Stimulated activated naive B cell treated with anti-CD40 and anti-IgM and Interleukin-4, amounts not matched to agents 10 μg/mL and 1 μg/mL and 100 μg/mL, for 72 hours (primary cell): ENCODE measurements around the gene NOL4L.
"Not testable (repeated sequence)": the region's sequence is repeated elsewhere in the genome, so short reads cannot be mapped to it uniquely, and the experiment has no call there.

ENCODE experiments used
- ATAC-seq, 2 donors: fragments of 150-1000 bp; cut with Tn5 transposase; replicated peaks; 2 replicates each; pipeline ENCODE4 v1.10.0; 2021; ENCODE audit warnings: moderate library complexity in 1 of 2
- DNase-seq: peaks from one replicate; pipeline ENCODE4 v3.0.0; 2021
- H3K27ac Mint-ChIP-seq: one replicate; pipeline ENCODE4 v1.8.0; 2022; ENCODE audit warnings: mild to moderate bottlenecking, mixed read lengths
- H3K27me3 Mint-ChIP-seq, 2 donors: one replicate each; pipeline ENCODE4 v1.8.0; 2022; ENCODE audit warnings: mixed read lengths in 2 of 2
- H3K36me3 Mint-ChIP-seq, 2 donors: one replicate each; pipeline ENCODE4 v1.8.0; 2022; ENCODE audit warnings: mixed read lengths in 2 of 2, mild to moderate bottlenecking in 1 of 2
- H3K4me1 Mint-ChIP-seq, 2 donors: one replicate each; pipeline ENCODE4 v1.8.0; 2022; ENCODE audit warnings: mixed read lengths in 2 of 2, mild to moderate bottlenecking in 1 of 2
- H3K4me3 Mint-ChIP-seq, 2 donors: one replicate each; pipeline ENCODE4 v1.8.0; 2022; ENCODE audit warnings: mild to moderate bottlenecking in 2 of 2, mixed read lengths in 2 of 2, moderate library complexity in 1 of 2
- H3K9me3 Mint-ChIP-seq, 2 donors: one replicate each; pipeline ENCODE4 v1.8.0; 2022; ENCODE audit warnings: mixed read lengths in 2 of 2, mild to moderate bottlenecking in 1 of 2

Gene NOL4L

GRCh38 chr20:32580219-32580969 lies 4.7 kb downstream of the NOL4L start:
- Mint-ChIP-seq H3K4me3 (no peak overlapping the region), H3K4me1 (peaks cover 13 to 18% of the 10 kb centered on the region in 2 donors), H3K27me3 (peaks cover 4 to 6% of the 10 kb centered on the region in 2 donors), H3K27ac (no peak overlapping the region), H3K9me3 (no peaks in the 10 kb centered on the region), H3K36me3 (no peaks in the 10 kb centered on the region)
- DNase-seq (no peak), ATAC-seq (no peak)

GRCh38 chr20:32578840-32579390 lies 6.2 kb downstream of the NOL4L start:
- no peaks in the 10 kb centered on the region for H3K9me3 Mint-ChIP-seq
- no peak overlapping the region for H3K27ac Mint-ChIP-seq
- H3K4me3 Mint-ChIP-seq, result no peak overlapping the region
- ATAC-seq, result no peak
- H3K36me3 Mint-ChIP-seq, result no peaks in the 10 kb centered on the region
- no peak for DNase-seq
- peaks cover 4 to 6% of the 10 kb centered on the region in 2 donors for H3K27me3 Mint-ChIP-seq
- H3K4me1 Mint-ChIP-seq, result peaks cover 13 to 17% of the 10 kb centered on the region in 2 donors

GRCh38 chr20:32578062-32578461 lies 7.1 kb downstream of the NOL4L start:
- H3K4me1 Mint-ChIP-seq, result peaks cover 13 to 17% of the 10 kb centered on the region in 2 donors
- not testable (repeated sequence) for H3K4me3 Mint-ChIP-seq, H3K9me3 Mint-ChIP-seq, H3K27me3 Mint-ChIP-seq, ATAC-seq, H3K36me3 Mint-ChIP-seq, H3K27ac Mint-ChIP-seq, DNase-seq

GRCh38 chr20:32577657-32578056 lies 7.5 kb downstream of the NOL4L start:
- H3K4me1 Mint-ChIP-seq, result peaks cover 14 to 17% of the 10 kb centered on the region in 2 donors
- ATAC-seq, result peak; percentile 37 to 69
- no peak overlapping the region for H3K27ac Mint-ChIP-seq
- no peak for DNase-seq
- peaks cover 4 to 6% of the 10 kb centered on the region in 2 donors for H3K27me3 Mint-ChIP-seq
- H3K9me3 Mint-ChIP-seq, result no peaks in the 10 kb centered on the region
- no peak overlapping the region for H3K4me3 Mint-ChIP-seq
- no peaks in the 10 kb centered on the region for H3K36me3 Mint-ChIP-seq

GRCh38 chr20:32577023-32577422 lies 8.1 kb downstream of the NOL4L start:
- Mint-ChIP-seq H3K27me3 (peaks cover 4 to 5% of the 10 kb centered on the region in 2 donors), H3K27ac (no peak overlapping the region), H3K4me3 (no peak overlapping the region), H3K9me3 (no peaks in the 10 kb centered on the region), H3K36me3 (no peaks in the 10 kb centered on the region), H3K4me1 (peaks cover 12 to 13% of the 10 kb centered on the region in 2 donors)
- ATAC-seq (no peak), DNase-seq (no peak)

GRCh38 chr20:32576560-32576959 lies 8.6 kb downstream of the NOL4L start:
- no peak overlapping the region for H3K4me3 Mint-ChIP-seq
- no peak for DNase-seq
- H3K27me3 Mint-ChIP-seq, result peaks cover 0 to under 1% of the 10 kb centered on the region in 2 donors
- H3K4me1 Mint-ChIP-seq, result peaks cover 8 to 10% of the 10 kb centered on the region in 2 donors
- no peaks in the 10 kb centered on the region for H3K9me3 Mint-ChIP-seq
- ATAC-seq, result no peak
- no peak overlapping the region for H3K27ac Mint-ChIP-seq
- H3K36me3 Mint-ChIP-seq, result no peaks in the 10 kb centered on the region

GRCh38 chr20:32575805-32576204 lies 9.3 kb downstream of the NOL4L start:
- peaks cover under 1 to 6% of the 10 kb centered on the region in 2 donors for H3K4me1 Mint-ChIP-seq
- H3K9me3 Mint-ChIP-seq, result no peaks in the 10 kb centered on the region
- ATAC-seq (no peak), DNase-seq (no peak)
- H3K27ac Mint-ChIP-seq, result no peak overlapping the region
- H3K36me3 Mint-ChIP-seq, result no peaks in the 10 kb centered on the region
- no peaks in the 10 kb centered on the region for H3K27me3 Mint-ChIP-seq
- no peak overlapping the region for H3K4me3 Mint-ChIP-seq

GRCh38 chr20:32575227-32575581 lies 9.9 kb downstream of the NOL4L start:
- H3K36me3 Mint-ChIP-seq, result no peaks in the 10 kb centered on the region
- no peaks in the 10 kb centered on the region for H3K9me3 Mint-ChIP-seq
- H3K27me3 Mint-ChIP-seq, result no peaks in the 10 kb centered on the region
- H3K27ac Mint-ChIP-seq, result no peak overlapping the region
- DNase-seq, result no peak
- ATAC-seq, result no peak
- H3K4me1 Mint-ChIP-seq, result peaks cover 0 to 6% of the 10 kb centered on the region in 2 donors
- H3K4me3 Mint-ChIP-seq, result no peak overlapping the region

GRCh38 chr20:32574296-32575226 lies 10.6 kb downstream of the NOL4L start:
- Mint-ChIP-seq H3K27ac (no peak overlapping the region), H3K36me3 (no peaks in the 10 kb centered on the region), H3K4me3 (no peak overlapping the region), H3K9me3 (no peaks in the 10 kb centered on the region), H3K4me1 (peaks cover 0 to 6% of the 10 kb centered on the region in 2 donors), H3K27me3 (no peaks in the 10 kb centered on the region)
- ATAC-seq (no peak), DNase-seq (no peak)

- Mint-ChIP-seq H3K4me3 (no peak overlapping the region), H3K36me3 (no peaks in the 10 kb centered on the region), H3K27ac (no peak overlapping the region), H3K4me1 (peaks cover 0 to 6% of the 10 kb centered on the region in 2 donors), H3K27me3 (no peaks in the 10 kb centered on the region), H3K9me3 (no peaks in the 10 kb centered on the region)
- no peak for DNase-seq
- ATAC-seq, result no peak
Measured at GRCh38 chr20:32573167-32573851, 11.8 kb downstream of the NOL4L start.

GRCh38 chr20:32572271-32572968 lies 12.7 kb downstream of the NOL4L start:
- Mint-ChIP-seq H3K36me3 (no peaks in the 10 kb centered on the region), H3K4me1 (peaks cover 0 to 6% of the 10 kb centered on the region in 2 donors), H3K4me3 (no peak overlapping the region), H3K27me3 (no peaks in the 10 kb centered on the region), H3K9me3 (no peaks in the 10 kb centered on the region), H3K27ac (no peak overlapping the region)
- ATAC-seq, result no peak
- DNase-seq, result no peak

- H3K4me1 Mint-ChIP-seq, result peaks cover 0 to 6% of the 10 kb centered on the region in 2 donors
- H3K27ac Mint-ChIP-seq, result no peak overlapping the region
- H3K36me3 Mint-ChIP-seq, result no peaks in the 10 kb centered on the region
- H3K4me3 Mint-ChIP-seq, result no peak overlapping the region
- ATAC-seq, result no peak
- no peaks in the 10 kb centered on the region for H3K9me3 Mint-ChIP-seq
- DNase-seq, result no peak
- no peaks in the 10 kb centered on the region for H3K27me3 Mint-ChIP-seq
Measured at GRCh38 chr20:32571566-32571965, 13.6 kb downstream of the NOL4L start.

GRCh38 chr20:32570401-32571190 lies 14.5 kb downstream of the NOL4L start:
- H3K27me3 Mint-ChIP-seq, result no peaks in the 10 kb centered on the region

More at GRCh38 chr20:32570401-32571190, 14.5 kb downstream of the NOL4L start:
- H3K36me3 Mint-ChIP-seq, result no peaks in the 10 kb centered on the region
- no peaks in the 10 kb centered on the region for H3K9me3 Mint-ChIP-seq
- H3K27ac Mint-ChIP-seq, result no peak overlapping the region
- H3K4me3 Mint-ChIP-seq, result no peak overlapping the region
- no peak for DNase-seq
- ATAC-seq, result no peak
- H3K4me1 Mint-ChIP-seq, result peaks cover 0 to 7% of the 10 kb centered on the region in 2 donors
